HG02623 (cell line): ENCODE results near the gene RNF167.
A peak's percentile ranks its signal among the peaks of the same experiment; 100 is the strongest.

Experiments used
- ATAC-seq: cut with Tn5 transposase; IDR thresholded peaks from one replicate; pipeline ENCODE4 v1.9.1; 2021; ENCODE audit warnings: moderate library complexity; ENCODE audit not compliant: unreplicated experiment

The RNF167 gene

DNA sequence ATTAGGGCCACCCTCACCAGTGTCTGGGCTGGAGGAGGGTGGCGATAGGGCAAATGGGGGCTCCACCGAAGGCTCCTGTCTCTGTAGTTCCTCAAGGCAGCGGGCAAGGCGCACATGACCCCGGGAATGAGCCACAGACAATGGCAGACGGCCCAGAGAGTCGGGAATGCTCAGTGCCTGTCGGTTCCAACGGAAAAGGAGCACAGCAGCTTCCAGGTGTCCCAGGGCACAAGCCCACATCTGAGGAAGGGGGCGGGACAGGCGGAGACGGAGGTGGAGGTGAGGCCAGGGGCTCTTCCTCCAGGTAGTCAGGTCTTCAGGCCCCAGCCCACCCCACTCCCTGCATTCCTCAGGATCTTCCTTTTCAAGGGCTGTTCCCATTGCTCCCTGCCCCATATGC is 32.7 kb downstream of the RNF167 start:
- ATAC-seq: no peak

DNA sequence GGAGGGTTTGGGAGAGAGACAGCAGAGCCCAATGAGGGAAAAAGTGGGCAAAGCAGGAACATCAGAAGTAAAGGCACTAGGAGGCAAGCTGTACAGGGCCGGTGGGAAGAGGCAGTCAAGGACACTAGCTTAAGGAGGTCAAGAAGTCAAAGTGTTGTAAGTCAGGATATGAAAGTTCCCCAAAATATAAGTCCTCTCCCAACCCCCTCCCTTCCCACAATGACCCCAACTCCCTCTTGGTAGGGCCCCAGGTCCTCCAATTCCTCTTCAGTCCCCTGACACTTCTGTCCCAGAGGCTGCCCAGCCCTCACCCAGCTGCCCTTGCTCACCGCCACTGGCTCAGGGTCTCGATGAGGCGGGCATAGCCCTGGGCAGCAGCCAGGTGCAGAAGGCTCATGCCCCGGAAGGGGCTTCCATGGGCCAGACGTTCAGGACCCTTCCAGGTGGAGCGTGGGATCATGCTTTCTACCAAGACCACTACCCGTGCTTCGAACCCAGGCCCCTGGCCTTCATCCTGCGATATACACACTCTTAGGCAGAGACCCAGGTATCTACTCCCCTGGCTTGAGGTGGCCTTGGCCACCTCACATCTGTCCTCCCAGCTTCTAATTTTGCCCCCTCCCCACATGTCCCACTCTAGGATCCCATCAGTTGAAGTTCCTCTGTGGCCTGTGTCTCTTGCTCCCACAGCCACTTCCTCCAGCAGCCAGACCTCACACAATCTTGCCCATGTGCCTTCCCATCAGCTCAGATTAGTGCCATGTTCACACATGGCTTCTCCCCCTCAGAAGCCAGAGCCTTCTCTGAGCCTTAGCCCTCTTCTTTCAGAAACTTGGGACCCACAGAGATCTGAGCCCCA is 33.4 kb downstream of the RNF167 start:
- ATAC-seq: no peak

DNA sequence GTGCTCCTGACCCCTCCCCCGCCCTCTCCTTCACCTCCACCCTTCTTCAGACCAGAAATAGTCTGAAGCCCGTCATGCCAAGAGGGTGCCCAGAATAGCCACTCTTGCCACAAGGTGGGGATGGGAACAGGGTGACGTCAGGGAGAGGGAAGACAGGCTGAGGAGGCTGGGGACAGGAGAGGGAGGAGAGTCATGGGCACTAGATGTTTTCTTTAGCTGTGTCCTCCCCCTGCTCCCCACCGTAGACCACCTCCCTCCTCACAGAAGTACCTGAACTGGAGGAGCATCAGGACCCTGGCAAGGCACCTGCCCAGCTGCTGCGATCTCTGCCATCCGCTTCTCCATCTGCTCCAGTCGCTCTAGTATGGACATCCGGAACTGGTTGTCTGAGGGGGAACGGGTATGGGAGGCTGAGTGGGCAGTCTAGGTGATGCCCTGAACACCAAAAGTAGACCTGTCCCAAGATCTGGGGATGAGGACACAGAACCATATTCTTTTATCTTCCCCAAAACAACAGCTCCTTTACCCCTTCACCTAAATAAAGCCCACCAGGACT is 34.1 kb downstream of the RNF167 start:
- ATAC-seq: no peak

DNA sequence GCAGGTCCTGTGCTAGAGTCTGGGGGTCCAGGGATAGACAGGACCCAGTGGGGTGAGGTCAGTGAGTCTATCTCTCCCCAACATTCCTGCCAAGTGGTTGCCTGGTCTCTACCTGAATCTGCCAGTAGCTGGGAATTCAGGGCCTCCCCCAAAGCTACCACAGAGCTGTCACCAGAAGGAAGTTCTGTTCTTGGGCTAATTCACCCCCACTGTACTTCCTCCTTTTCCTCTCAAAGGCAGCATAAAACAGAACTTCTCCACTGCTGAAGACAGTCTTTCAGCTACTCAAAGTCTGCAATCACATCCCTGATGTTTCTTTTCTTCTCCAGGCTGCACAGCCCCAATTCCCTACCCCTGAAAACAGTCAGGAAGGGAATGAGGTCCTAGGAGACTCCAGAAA is 38.7 kb downstream of the RNF167 start:
- ATAC-seq: no peak

DNA sequence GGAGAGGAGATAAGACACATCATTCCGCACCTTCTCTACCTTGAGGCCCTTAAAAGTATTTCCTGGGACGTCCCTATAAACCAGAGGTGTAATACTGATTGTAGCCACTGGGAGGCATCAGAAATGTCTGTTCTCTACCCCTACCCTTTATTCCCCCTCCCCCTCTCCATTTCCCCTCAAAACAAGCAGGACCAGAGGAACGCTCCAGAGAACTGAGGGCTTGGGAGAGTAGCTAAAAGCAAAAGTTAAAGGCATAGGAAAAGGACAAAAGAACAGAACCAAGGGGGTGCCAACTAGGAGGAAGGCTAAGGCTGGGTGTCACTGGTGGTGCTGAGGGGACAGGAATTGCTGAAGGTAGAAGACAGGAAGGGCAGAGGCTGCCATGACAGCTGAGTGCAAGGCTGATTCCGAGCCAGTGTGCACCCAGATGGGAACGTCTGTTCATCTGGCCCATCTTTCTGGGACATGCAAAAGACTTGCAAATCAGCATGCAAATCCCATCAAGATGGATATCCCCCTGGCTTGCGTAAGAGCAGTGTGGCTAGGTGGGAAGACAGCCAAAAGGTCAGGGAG is 40.7 kb downstream of the RNF167 start:
- ATAC-seq: no peak

DNA sequence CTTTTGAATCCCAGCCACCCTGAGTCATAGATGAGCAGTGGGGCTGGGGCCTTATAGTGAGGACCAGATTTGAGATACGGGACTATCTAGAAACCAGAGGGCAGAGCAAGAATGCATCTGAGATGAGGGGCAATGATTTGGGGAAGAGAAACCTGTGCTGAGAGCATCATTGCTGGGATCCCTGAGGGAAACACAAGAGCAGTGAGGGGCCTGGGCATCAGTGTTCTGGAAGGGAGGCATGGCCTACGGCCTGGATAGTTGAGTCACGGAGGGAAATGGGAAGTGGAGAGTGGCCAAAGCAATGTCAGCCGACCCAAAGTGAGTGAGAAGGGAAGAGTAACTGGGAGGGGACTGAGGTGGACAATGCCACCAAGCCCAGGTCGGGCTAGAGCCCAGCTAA is 42.2 kb downstream of the RNF167 start:
- ATAC-seq: no peak

DNA sequence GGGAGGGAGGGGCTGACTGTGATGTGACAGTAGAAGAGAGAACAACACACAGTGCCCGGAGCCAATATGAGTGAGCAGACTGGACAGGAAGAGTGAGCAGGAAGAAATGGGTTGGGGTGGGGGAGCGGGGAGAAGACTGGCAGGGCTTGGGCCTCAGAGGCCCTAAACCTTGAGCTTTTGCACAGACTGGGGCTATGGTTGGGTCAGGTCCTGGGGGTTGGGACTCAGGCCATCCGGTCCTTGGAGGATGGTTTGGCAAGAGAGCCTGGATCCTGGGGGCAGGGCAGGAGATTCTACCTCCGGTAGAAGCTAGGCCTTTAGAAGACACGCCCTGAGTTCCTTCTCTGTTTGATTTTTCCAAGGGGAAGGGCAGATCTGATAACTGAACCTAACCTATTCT is 46.3 kb downstream of the RNF167 start:
- ATAC-seq: no peak

DNA sequence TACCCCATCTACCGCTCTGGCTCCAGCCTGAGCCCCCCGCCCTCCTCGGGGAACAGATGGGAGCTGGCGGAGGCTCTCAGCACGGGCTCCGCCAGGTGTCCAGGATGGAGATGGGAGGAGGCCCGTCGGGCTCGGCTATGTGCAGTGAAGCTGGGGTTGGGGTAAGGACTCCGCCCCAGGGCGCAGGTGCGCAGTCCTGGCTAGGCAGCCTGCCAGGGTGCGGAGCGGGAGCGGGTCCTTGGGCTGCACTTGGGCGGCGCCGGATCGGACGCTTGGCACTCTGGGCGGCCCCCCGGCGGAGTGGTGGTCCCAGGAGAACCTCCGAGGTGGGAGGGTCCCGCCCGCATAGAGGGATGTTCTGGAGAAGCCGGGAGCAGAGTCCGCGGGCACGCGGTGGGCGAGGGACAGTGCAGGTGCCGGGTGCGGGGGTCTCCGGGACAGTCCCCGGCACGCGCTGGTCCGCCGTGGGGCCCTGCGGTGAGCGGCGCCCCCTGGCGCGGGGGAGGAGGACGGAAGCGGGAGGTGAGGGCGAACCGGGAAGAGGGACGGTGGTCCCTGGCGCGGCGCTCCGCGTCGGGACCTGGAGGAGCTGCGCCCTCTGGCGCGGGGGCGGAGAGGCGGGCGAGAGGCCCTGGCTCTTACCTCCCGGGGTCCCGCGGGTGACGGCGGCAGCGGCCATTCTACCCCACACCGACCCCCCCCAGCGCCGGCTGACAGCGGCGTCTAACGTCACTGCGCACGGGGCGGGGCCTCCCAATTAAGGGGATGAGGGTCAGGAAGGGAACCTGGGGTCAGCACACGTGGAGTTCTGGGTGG is 47.1 kb downstream of the RNF167 start, which contains the start of gene CAMTA2:
CAMTA2 (minus strand) TSS at position 725 of the 816 bp plus-strand sequence. CDS start 1,453 bp downstream, outside the sequence.
- ATAC-seq: peak; percentile 56

DNA sequence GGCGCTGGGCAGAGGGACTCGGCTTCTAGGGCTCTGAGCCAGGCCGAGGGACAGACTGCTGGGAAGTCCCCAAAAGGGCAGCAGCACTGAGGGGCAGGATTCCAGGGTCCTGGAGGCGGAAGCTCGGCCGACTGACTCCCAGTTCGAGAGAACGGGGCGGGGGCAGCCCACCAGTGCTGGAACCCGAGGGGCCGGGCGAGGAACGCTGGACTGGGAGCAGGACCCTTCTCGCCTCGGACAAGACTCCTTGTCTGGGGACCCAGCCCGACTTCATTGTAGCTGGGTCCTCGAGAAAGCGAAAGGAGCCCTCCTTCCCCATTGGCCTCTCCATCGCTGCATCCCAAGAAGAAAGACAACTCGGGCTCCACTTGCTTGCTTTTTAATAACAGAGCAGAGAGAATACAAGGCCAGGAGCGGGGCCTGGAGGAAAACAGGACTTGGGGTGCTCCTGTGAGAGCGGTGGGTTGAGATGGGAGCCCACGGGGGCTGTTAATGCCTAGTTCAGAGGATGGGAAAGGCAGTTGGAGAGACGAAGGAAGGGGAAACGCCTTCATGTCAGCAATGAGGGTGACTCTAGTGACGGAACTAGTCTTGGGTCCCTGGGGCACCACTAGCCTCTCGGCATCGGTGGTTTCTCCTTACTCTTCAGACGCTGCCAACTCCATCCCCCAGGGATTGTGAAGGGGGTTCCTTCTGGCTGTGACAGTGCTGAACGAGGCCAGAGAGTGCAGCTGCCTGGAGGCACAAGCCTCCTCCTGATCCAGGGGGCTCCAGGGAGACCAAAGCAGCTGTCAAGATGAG is 47.9 kb downstream of the RNF167 start:
- ATAC-seq: no peak

DNA sequence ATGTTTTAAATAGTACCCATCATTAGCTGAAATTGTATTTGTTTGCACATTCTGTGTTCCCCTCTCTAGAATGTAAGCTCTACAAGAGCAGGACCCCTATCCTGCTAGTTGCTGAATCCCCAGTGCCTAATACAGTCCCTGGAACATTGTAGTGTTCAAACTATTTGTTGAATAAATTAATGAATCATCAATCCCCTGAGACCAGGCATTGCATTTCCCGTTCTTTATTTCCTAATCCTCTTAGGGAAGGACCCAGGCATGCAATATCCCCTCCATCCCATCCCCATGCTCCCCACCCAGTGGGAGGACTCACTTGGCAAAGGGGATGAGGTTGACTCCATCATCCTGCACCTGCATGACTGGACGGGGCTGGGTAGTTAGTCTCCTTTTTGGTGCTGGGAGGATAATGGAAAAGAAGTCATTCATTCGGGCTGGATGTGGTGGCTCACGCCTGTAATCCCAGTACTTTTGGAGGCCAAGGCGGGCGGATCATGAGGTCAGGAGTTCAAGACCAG is 54.1 kb downstream of the RNF167 start:
- no peak for ATAC-seq
